ENCODE results near the gene SLC8A2. TPM values are rescaled to one million over a fixed set of nuclear protein-coding genes. Genes with fewer than 3 reads are reported as not detected.
A peak's percentile ranks its signal among the peaks of the same experiment; 100 is the strongest.

The SLC8A2 gene
- total RNA-seq, 4 donors from 2014 or later, result 0.19 to 1.4 (median 0.47) TPM; not detected in 1

DNA sequence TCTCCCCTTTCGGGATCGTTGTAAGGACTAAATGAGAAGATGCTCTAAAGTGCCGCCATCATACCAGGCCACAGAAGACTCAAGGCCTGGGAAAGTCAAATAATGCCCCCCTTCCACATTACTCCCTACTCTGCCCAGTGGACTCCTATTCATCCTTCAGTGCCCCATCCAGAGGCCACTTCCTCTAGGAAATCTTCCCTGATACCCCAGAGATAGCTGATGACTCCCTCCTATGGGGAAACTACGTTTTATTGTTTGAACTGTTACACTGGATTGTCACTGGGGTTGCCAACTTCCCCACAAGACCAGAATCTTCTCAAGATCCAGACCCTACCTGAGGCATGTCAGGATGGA lies 66.5 kb downstream of the SLC8A2 start:
- TF ChIP-seq, protein P1, sequence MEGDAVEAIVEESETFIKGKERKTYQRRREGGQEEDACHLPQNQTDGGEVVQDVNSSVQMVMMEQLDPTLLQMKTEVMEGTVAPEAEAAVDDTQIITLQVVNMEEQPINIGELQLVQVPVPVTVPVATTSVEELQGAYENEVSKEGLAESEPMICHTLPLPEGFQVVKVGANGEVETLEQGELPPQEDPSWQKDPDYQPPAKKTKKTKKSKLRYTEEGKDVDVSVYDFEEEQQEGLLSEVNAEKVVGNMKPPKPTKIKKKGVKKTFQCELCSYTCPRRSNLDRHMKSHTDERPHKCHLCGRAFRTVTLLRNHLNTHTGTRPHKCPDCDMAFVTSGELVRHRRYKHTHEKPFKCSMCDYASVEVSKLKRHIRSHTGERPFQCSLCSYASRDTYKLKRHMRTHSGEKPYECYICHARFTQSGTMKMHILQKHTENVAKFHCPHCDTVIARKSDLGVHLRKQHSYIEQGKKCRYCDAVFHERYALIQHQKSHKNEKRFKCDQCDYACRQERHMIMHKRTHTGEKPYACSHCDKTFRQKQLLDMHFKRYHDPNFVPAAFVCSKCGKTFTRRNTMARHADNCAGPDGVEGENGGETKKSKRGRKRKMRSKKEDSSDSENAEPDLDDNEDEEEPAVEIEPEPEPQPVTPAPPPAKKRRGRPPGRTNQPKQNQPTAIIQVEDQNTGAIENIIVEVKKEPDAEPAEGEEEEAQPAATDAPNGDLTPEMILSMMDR (IDR thresholded peaks at IDR 0.05), result no peak
- DNase-seq (ENCODE audit: low spot score), result no peak
- no peak for ATAC-seq (ENCODE audit: low FRiP score)

DNA sequence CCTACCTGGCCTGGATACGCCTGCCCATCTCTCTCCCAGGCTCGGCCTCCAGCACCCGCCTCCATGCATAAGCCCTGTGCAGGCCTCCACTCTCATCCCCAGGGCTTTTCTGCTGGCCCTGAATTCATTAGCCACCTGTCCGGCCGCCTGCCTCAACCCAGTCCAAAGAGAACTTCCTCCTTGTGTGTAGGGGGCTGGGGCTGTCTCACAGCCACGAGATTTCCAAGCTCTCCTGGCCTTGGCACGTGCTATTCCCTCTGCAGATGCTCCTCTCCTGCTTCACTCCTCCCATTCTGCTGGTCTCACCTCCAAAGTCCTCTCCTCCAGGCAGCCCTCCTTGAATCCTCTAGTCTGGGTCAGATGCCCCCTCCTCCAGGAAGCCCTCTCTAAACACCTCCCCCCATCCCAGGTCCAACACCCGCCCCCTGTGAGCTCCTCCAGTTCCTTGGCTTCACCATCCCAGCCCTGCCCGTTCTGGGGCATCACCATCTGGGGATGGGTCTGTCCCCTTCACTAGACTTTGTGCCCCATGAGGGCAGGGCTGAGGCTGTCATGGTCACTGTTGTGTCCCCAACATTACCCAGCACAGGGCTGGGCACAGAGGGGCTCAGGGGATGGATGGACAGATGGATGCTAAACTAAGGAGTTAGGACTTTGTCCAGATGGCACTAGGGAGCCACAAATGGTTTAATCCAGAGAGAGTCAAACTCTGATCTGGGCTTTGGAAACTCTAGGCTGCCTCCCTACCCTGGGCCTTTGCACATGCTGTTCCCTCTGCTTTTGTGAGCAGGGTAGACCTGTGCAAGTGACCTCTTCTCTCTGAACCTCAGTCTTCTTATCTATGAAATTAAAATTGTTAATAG lies 67.1 kb downstream of the SLC8A2 start:
- ATAC-seq (ENCODE audit: low FRiP score) (no peak), DNase-seq (ENCODE audit: low spot score) (no peak)
- TF ChIP-seq, protein P1 (IDR thresholded peaks at IDR 0.05), result no peak

DNA sequence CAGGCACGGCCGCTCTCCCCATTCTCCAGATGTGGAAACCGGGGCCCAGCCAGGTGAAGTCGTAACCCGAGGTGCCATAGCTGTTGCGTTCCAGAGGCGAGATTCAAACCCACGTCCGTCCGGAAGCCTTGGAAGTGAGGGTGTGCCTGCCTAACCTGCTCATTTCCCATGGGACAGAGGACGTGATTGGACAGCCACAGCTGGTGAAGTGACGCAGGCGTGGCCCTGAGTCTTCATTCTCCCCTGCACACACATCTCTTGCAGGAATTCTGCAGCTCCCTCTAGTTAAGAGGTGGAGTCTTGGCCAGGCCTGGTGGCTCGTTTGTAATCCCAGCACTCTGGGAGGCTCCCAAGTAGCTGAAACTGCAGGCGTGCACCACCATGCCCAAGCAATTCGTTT lies 69.2 kb downstream of the SLC8A2 start:
- ATAC-seq (ENCODE audit: low FRiP score) (no peak), DNase-seq (ENCODE audit: low spot score) (no peak)
- TF ChIP-seq, protein P1 (IDR thresholded peaks at IDR 0.05), result no peak

DNA sequence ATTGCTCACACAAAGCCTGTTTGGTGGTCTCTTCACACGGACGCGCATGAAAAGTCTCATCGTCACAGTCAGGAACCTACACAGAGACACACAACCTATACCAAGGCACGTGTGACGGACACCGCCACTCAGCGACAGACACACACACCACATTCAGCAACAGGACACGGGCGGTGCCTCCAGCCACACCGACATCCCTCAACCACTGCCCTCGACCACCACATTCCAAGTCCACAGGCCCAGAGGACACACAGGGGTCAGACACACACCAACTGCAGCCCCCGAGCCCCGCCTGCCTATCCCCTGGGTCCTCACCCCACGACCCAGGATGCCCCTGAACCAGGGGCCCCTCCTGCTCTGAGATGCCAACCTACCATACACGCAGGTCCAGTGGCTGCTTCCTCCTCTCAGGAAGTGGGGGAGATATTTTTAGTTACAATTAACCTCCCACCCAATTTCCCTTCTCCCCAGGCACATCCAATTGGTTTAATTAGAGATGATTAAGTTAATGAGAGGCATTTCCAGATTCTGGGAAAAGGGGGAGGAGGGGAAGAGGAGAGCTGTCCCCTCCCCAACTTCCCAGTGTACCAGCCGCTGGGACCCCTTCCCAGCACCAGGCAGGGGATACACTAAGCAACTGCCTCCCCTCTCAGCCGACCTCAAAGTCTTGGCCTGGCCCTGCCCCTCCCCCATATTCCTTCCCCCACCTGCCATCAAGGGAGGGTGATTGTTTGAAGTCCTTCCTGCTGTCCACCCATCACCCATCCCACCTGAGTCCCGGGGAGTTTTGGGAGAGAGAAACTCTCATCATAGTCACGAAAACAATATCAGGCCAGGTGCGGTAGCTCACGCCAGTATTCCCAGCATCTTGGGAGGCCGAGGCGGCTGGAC lies 72.7 kb downstream of the SLC8A2 start:
- ATAC-seq (ENCODE audit: low FRiP score), result no peak
- no peak for DNase-seq (ENCODE audit: low spot score)
- TF ChIP-seq, protein P1 (IDR thresholded peaks at IDR 0.05), result no peak

DNA sequence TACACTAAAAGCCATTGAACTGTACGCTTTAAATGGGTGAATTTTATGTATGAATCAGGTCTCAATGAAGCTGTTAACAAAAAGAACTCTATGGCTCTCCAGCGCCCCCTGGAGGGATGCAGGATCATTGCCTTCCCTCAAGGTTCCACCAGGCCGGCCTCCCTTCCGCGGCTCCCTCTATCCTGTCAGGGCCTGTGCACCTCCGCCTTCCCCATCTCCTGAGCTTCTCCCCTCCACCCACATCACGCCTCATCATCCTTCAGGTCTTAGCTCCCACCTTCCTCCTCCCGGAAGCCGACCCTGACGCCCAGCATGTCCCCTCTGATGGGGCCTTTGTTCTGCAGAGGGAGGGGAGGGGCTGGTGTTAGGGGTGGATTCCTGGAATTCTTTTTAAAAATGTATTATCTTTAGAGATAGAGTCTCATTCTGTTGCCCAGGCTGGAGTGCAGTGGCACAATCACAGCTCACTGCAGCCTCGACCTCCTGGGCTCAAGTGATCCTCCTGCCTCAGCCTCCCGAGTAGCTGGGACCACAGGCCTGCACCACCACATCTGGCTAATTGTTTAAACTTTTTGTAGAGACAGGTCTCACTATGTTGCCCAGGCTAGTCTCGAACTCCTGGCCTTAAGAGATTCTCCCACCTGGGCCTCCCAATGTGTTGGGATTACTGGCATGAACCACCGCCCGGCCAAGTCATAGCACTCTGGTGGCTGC lies 80.0 kb downstream of the SLC8A2 start:
- DNase-seq (ENCODE audit: low spot score), result peak; percentile 51

More for the DNA sequence above, 80.0 kb downstream of the SLC8A2 start:
- ATAC-seq (ENCODE audit: low FRiP score), result peak; percentile 84
- TF ChIP-seq, protein P1 (IDR thresholded peaks at IDR 0.05), result peak in 2 of 3 donors; percentile 33 to 35

Data from omental fat pad (tissue), 4 donors.